GM12801 (cell line): ENCODE data around the gene TNFRSF1B.

Experiments used
- TF ChIP-seq, protein P1 (sequence below): IDR thresholded peaks from one replicate; pipeline ENCODE4 v1.5.1; 2011; ENCODE audit warnings: control low read depth; ENCODE audit not compliant: insufficient read length; ENCODE audit errors: extremely low read depth

TNFRSF1B gene

DNA sequence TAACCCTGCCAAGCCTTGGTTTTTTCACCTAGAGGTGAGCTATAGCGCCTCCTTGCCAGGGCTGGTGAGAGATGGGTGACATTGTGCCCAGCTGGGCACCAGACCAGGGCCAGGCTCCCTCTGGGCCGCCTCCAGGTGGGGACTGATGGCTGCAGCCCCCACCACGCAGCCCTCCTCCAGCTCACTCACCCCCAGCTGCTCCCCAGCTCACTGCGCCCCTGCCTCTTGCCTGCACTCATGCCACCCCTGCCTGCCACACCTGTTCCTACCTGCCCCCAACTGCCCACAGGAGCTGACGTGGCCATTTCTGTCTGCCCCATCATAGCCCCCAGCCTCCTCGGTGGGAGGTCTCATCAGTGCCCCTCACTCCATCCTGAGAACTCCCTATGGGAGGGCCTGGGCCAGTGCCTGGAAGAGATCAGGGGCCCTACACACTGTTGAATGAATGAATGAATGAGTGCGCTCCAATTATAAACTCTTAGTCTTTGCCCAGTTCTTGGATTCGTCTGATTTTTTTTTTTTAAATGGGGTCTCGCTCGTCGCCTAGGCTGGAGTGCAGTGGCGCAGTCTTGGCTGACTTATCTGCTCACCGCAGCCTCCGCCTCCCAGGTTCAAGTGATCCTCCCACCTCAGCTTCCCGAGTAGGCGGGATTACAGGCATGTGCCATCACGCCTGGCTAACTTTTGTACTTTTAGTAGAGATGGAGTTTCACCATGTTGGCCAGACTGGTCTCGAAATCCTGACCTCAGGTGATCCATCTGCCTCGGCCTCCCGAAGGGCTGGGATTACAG, 36.6 kb downstream of the TNFRSF1B start:
- TF ChIP-seq, protein P1, sequence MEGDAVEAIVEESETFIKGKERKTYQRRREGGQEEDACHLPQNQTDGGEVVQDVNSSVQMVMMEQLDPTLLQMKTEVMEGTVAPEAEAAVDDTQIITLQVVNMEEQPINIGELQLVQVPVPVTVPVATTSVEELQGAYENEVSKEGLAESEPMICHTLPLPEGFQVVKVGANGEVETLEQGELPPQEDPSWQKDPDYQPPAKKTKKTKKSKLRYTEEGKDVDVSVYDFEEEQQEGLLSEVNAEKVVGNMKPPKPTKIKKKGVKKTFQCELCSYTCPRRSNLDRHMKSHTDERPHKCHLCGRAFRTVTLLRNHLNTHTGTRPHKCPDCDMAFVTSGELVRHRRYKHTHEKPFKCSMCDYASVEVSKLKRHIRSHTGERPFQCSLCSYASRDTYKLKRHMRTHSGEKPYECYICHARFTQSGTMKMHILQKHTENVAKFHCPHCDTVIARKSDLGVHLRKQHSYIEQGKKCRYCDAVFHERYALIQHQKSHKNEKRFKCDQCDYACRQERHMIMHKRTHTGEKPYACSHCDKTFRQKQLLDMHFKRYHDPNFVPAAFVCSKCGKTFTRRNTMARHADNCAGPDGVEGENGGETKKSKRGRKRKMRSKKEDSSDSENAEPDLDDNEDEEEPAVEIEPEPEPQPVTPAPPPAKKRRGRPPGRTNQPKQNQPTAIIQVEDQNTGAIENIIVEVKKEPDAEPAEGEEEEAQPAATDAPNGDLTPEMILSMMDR: no peak

GRCh38 chr1:12204140-12204539, 37.3 kb downstream of the TNFRSF1B start:
- TF ChIP-seq, protein P1: no peak

GRCh38 chr1:12204754-12205658, 38.2 kb downstream of the TNFRSF1B start:
- TF ChIP-seq, protein P1: no peak

DNA sequence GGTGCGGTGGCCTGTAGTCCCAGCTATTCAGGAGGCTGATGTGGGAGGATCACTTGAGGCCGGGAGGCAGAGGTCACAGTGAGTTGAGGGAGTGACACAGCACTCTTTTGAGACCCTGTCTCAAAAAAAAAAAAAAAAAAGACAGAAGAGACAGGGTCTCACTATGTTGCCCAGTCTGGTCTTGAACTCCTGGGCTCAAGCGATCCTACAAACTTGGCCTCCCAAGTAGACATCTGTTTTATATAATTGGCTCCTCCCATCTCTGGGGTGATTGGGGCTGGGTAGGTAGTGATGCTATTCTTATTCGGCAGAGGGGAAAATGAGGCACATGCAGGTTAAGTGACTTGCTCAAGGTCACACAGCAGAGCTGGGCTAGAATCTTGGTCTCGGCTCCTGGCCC, 39.4 kb downstream of the TNFRSF1B start:
- TF ChIP-seq, protein P1: no peak

DNA sequence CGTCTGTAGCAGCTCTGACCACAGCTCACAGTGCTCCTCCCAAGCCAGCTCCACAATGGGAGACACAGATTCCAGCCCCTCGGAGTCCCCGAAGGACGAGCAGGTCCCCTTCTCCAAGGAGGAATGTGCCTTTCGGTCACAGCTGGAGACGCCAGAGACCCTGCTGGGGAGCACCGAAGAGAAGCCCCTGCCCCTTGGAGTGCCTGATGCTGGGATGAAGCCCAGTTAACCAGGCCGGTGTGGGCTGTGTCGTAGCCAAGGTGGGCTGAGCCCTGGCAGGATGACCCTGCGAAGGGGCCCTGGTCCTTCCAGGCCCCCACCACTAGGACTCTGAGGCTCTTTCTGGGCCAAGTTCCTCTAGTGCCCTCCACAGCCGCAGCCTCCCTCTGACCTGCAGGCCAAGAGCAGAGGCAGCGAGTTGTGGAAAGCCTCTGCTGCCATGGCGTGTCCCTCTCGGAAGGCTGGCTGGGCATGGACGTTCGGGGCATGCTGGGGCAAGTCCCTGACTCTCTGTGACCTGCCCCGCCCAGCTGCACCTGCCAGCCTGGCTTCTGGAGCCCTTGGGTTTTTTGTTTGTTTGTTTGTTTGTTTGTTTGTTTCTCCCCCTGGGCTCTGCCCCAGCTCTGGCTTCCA, 40.1 kb downstream of the TNFRSF1B start:
- TF ChIP-seq, protein P1: no peak

- TF ChIP-seq, protein P1: no peak
Measured at GRCh38 chr1:12208271-12208670, 41.5 kb downstream of the TNFRSF1B start.
